Astrocyte of the cerebellum (primary cell): Measurements from ENCODE around the gene ARMCX4.

Experiments
- DNase-seq: peaks from one replicate; pipeline ENCODE4 v3.0.0-alpha.2; 2011; ENCODE audit warnings: low read depth
- H3K4me3 ChIP-seq: 2 replicates; pipeline ENCODE4 v1.5.1; 2011; ENCODE audit warnings: mild to moderate bottlenecking, low read depth, low read length, moderate library complexity
- in situ Hi-C: cut with HindIII; loops from 2 replicates; pipeline ENCODE4 v1.10.0; 2017; ENCODE audit warnings: low sequenced_read_pairs
- TF ChIP-seq, protein P1 (sequence below): IDR thresholded peaks from 2 replicates; pipeline ENCODE4 v1.5.1; 2012; ENCODE audit warnings: low read length, low read depth, moderate library complexity, mild to moderate bottlenecking; ENCODE audit errors: missing control alignments

Gene ARMCX4

DNA sequence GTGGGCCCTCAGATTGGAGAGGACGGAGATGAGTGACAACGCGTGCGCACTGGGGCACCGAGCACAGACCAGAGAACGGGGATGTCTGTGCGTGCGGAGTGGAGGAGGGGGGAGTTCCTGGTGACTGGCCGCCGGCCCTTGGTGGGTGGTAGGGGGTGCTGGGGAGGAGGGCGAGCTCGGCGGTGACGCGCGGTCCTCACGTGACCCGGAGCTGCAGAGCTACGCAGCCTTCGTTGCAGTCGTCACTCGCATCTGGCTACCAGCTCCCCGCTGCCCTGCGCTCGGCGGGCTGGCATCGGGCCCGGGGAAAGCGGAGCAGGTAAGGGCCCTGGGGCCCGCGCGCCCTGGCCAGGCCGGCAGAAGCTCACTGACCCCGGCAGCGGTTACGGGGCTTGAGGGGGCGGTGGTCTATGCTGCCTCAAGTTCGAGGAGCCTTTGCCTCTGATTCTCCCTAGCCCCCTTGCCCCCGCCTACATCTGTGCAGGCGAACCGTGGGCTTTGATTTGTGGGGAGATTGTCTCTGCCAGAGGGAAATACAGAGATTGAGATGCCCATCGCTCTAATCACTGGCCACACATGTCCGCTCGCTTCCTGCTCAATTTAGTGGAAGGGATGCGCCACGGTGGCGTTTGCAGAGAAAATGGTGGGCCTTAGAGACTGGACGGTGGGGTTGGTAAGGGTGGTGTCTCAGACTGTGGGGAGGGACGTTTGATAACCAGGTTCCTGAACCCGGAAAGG, at the start of gene ARMCX4:
TSS of gene ARMCX4 (plus strand) at position 245 of the 738 bp plus-strand sequence. CDS start 3,134 bp downstream, outside the sequence.
- H3K4me3 ChIP-seq: peak within 1 kb of the TSS; percentile 56
- DNase-seq: no peak
- in situ Hi-C loops: no loop called here
- TF ChIP-seq, protein P1, sequence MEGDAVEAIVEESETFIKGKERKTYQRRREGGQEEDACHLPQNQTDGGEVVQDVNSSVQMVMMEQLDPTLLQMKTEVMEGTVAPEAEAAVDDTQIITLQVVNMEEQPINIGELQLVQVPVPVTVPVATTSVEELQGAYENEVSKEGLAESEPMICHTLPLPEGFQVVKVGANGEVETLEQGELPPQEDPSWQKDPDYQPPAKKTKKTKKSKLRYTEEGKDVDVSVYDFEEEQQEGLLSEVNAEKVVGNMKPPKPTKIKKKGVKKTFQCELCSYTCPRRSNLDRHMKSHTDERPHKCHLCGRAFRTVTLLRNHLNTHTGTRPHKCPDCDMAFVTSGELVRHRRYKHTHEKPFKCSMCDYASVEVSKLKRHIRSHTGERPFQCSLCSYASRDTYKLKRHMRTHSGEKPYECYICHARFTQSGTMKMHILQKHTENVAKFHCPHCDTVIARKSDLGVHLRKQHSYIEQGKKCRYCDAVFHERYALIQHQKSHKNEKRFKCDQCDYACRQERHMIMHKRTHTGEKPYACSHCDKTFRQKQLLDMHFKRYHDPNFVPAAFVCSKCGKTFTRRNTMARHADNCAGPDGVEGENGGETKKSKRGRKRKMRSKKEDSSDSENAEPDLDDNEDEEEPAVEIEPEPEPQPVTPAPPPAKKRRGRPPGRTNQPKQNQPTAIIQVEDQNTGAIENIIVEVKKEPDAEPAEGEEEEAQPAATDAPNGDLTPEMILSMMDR: no peak

DNA sequence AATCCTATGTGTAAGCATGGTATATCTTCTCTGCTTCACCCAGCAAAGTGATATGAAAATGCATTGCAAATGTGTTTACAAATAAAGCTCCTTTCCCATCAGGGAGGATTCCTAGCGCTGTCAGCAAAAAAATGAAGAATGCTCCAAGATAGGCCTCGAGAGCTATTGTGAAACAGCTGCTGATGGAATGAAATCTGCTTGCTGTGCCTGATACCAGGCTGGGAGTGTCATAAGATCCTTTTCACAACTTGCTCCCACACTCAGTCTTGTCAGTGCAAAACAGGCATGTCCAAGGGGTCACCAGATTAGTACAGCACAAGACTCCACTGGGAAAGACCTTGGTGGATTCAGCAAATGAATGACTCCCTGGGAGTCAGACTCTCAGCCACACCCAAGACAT, 43.2 kb upstream of the ARMCX4 start:
- no peak for DNase-seq
- no peak overlapping the region for H3K4me3 ChIP-seq
- in situ Hi-C loops: no loop called here
- TF ChIP-seq, protein P1: no peak

DNA sequence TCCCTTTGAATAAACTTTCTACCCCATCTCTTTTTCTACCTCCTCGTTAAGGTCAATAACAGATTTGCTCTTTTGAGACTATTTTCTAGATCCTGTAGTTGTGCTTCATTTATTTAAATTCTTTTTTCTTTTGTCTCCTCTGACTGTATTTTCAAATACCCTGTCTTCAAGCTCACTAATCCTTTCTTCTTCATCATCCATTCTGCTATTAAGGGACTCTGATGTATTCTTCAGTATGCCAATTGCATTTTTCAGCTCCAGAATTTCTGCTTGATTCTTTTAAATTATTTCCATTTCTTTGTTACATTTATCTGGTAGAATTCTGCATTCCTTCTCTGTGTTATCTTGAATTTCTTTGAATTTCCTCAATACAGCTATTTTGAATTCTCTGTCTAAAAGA, 36.0 kb upstream of the ARMCX4 start:
- in situ Hi-C loops: no loop called here
- DNase-seq: no peak
- TF ChIP-seq, protein P1: no peak
- no peak overlapping the region for H3K4me3 ChIP-seq

DNA sequence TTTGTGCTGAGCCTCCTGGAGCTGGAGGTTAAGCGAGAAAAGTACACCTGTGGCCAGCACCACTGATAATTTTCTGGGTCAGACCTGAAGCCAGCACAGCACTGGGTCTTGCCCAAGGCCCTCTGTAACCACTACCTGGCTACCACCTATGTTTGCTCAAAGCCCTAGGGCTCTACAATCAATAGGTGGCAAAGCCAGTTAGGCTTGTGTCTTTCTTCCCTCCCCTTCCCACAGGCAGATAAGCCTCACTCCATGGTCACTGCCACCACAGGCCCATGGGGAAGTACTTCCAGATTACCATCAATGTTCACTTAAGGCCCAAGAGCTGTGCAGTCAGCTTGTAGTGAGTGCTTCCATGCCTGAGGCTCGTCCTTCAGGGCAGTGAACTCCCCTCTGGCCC, 35.2 kb upstream of the ARMCX4 start:
- H3K4me3 ChIP-seq: no peak overlapping the region
- DNase-seq: no peak
- TF ChIP-seq, protein P1: no peak
- in situ Hi-C loops: no loop called here

DNA sequence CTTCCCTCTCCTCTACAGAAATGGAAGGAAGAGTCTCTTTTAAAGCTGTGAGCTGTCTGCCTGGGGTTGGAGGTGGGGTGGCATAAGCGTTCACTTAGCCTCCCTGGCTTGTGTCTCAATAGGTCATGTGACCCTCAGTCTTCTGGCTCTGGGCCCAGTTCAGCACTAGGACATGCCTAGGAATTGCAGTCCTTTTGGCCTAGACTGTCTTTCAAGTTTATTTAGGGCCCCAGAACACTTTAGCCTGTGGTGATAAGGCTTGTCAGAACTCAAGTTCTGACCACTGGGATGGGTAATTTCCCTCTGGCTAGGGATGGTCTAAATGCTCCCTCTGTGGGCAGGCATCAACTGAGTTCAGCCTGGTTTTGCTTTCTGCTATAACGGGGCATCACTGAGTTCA, 34.3 kb upstream of the ARMCX4 start:
- TF ChIP-seq, protein P1: no peak
- no peak for DNase-seq
- no peak overlapping the region for H3K4me3 ChIP-seq
- in situ Hi-C loops: no loop called here

DNA sequence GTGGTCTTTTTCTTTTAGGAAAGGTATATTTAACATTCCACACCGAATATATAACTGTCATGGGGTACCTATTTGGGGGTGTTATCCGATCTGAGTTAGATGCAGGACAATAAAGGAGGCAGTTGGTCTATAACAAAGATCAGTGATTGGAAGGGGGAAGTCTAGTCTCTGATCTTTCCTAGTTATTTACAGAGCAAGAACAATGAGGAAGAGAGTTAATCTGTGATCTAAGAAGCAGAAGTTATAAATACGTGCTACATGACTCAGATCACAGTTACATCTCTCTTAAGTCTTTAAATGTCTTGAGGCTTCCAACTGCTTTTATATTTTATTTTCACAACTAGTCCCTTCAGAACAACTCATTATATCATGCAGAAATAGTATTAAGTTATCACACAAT, 33.2 kb upstream of the ARMCX4 start:
- in situ Hi-C loops: no loop called here
- TF ChIP-seq, protein P1: no peak

More for the DNA sequence above, 33.2 kb upstream of the ARMCX4 start:
- no peak for DNase-seq
- H3K4me3 ChIP-seq: no peak overlapping the region
